ENCODE measurements around the gene MAP2K5. TPM values are rescaled to one million over a fixed set of nuclear protein-coding genes. Genes with fewer than 3 reads are reported as not detected.

MAP2K5 gene
- total RNA-seq, 1 experiment from 2014 or later: 32.0 TPM

DNA sequence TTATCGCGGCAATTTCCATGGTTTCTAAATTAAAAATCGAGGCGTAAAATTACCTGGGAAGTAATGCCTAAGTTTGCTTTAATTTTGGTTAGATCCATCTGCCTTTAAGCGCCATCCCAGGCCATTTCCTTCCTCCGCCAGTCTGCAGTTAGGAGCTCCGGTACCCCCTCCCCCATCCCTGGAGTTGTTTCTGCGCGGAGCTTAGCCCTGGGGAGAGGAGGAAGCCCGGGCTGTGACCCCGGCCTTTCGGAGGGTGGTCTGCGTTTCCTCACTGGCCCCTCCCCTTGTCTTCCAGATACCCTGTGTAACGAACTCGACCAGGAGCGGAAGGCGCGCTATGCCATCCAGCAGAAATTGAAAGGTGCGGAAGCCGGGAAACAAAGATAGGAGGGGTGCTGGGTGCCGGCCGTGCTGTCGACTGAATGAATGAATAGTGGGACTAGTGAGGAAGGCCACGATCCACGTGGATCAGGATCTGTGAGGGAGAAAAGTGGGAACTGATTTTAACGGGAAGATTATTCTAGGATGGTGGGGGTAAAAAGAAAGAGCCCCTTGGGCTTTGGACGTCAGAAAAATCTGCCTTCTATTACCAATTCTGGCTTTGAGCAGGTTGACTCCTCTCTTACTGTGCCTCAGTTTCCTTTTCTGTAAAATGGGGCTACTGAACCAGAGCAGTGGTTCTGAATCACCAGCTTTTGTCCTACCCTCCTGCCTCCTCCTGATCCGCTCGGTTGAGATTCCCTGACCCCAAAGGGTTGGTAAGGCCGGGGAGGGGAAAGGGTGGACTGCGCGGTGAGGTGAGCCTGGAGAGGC lies 290.6 kb downstream of the MAP2K5 start:
- Histone ChIP-seq H3K4me1 (ENCODE audit: low read length) (peaks cover 40% of the 10 kb centered on the region), H3K4me3 (ENCODE audit: low read length) (no peak overlapping the region), H3K9ac (ENCODE audit: low read length) (no peak overlapping the region), H3K4me2 (ENCODE audit: low read depth, low read length, poor library complexity, severe bottlenecking) (no peak overlapping the region), H3K27me3 (ENCODE audit: low read length) (no peaks in the 10 kb centered on the region), H3K79me2 (ENCODE audit: low read length) (no peaks in the 10 kb centered on the region), H3K9me3 (ENCODE audit: low read length) (no peaks in the 10 kb centered on the region), H3K9me2 (replicated peaks; ENCODE audit: insufficient read depth, low read length) (no peaks in the 10 kb centered on the region), H2AFZ (ENCODE audit: low read length) (no peak overlapping the region), H3K27ac (ENCODE audit: low read length) (no peak overlapping the region), H4K20me1 (ENCODE audit: insufficient read depth, low read depth, low read length) (no peaks in the 10 kb centered on the region), H3K36me3 (ENCODE audit: insufficient read depth, low read length) (no peaks in the 10 kb centered on the region)
- no peak for DNase-seq

DNA sequence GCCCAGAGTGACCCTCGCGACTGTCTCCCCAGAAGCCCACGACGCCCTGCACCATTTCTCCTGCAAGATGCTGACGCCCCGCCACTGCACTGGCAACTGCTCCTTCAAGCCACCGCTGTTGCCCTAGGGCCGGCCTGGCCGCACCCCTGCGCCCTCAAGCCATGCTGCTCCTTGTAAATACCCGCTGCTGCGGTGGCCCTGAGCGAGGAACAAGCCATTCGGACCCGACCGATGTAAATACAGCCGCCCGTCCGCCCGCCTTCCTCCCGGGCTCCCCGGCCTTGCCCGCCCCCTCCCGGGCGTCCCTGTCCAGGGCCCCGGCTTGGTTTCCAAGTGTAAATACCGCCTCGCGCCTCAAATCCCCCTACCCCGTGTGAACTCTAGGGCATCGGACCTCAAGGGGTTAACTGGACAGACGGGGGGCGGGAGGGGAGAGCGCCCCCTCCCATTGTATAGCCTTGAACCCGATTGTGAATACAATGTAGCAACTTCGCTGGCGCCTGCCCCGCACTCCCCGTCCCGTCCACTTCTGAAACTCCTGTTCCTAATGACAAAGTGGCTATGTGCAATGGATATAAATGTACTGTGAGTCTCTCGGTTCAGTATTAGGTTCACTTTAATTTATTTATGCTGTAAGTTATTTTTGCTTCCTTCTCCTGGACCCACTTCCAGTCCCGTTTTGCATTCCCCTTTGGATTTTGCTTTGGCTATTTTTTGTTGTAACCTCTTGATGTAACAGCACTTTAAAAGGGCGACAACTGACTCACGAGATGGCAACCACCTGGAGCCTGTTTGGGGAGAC lies 291.4 kb downstream of the MAP2K5 start:
- Histone ChIP-seq H3K27ac (ENCODE audit: low read length) (no peak overlapping the region), H3K9ac (ENCODE audit: low read length) (peak overlapping the region; percentile 23; the same call in 1 of the 2 replicates), H3K79me2 (ENCODE audit: low read length) (no peaks in the 10 kb centered on the region), H3K27me3 (ENCODE audit: low read length) (no peaks in the 10 kb centered on the region), H3K4me3 (ENCODE audit: low read length) (peak overlapping the region; percentile 56), H3K4me1 (ENCODE audit: low read length) (peaks cover 47% of the 10 kb centered on the region), H3K9me2 (replicated peaks; ENCODE audit: insufficient read depth, low read length) (no peaks in the 10 kb centered on the region), H3K9me3 (ENCODE audit: low read length) (no peaks in the 10 kb centered on the region), H2AFZ (ENCODE audit: low read length) (no peak overlapping the region), H3K4me2 (ENCODE audit: low read depth, low read length, poor library complexity, severe bottlenecking) (peak overlapping the region; percentile 72), H3K36me3 (ENCODE audit: insufficient read depth, low read length) (no peaks in the 10 kb centered on the region), H4K20me1 (ENCODE audit: insufficient read depth, low read depth, low read length) (no peaks in the 10 kb centered on the region)
- peak; percentile 78 for DNase-seq

DNA sequence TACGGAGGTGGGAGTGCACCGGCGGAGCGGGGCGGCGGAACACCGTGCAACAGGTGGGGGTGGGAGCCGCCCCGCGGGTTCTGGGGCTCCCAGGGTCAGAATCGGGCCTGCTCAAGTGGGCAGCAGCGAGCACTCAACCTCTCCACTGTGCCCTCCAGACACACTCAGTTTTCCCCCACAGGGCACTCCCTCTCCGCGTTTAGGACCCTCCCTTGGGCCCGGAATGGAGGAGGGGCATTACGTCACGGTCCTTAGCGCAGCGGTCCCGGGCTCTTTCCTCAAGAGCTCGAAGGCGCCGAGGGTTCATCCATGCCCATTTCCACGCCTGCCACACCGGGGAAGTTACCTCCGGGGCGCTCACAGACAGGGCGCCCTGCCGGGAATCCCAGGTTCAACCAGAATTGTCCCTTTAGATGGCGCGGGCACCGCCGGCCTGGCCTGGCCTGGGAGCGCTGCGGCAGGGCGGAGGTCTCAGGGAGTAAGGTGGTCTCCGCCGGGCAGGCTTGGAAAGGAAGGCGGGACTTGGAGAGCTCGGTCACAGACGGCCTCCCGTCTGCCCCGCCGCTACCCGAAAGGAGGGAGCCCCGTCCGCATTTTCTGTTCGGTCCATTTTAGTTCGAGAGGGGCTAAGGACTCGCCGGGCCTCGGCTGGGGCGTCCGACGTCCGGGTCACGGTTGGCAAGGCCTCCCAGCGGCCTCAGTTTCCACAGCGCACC lies 292.2 kb downstream of the MAP2K5 start:
- Histone ChIP-seq H4K20me1 (ENCODE audit: insufficient read depth, low read depth, low read length) (no peaks in the 10 kb centered on the region), H3K4me1 (ENCODE audit: low read length) (peaks cover 53% of the 10 kb centered on the region), H3K4me3 (ENCODE audit: low read length) (peak overlapping the region; percentile 56; the same call in 1 of the 2 replicates), H3K79me2 (ENCODE audit: low read length) (no peaks in the 10 kb centered on the region), H3K9me3 (ENCODE audit: low read length) (no peaks in the 10 kb centered on the region), H3K9me2 (replicated peaks; ENCODE audit: insufficient read depth, low read length) (no peaks in the 10 kb centered on the region), H3K9ac (ENCODE audit: low read length) (peak overlapping the region; percentile 35; the same call in 1 of the 2 replicates), H3K36me3 (ENCODE audit: insufficient read depth, low read length) (no peaks in the 10 kb centered on the region), H3K27me3 (ENCODE audit: low read length) (no peaks in the 10 kb centered on the region), H3K27ac (ENCODE audit: low read length) (no peak overlapping the region), H3K4me2 (ENCODE audit: low read depth, low read length, poor library complexity, severe bottlenecking) (peak overlapping the region; percentile 72), H2AFZ (ENCODE audit: low read length) (no peak overlapping the region)
- DNase-seq: no peak

DNA sequence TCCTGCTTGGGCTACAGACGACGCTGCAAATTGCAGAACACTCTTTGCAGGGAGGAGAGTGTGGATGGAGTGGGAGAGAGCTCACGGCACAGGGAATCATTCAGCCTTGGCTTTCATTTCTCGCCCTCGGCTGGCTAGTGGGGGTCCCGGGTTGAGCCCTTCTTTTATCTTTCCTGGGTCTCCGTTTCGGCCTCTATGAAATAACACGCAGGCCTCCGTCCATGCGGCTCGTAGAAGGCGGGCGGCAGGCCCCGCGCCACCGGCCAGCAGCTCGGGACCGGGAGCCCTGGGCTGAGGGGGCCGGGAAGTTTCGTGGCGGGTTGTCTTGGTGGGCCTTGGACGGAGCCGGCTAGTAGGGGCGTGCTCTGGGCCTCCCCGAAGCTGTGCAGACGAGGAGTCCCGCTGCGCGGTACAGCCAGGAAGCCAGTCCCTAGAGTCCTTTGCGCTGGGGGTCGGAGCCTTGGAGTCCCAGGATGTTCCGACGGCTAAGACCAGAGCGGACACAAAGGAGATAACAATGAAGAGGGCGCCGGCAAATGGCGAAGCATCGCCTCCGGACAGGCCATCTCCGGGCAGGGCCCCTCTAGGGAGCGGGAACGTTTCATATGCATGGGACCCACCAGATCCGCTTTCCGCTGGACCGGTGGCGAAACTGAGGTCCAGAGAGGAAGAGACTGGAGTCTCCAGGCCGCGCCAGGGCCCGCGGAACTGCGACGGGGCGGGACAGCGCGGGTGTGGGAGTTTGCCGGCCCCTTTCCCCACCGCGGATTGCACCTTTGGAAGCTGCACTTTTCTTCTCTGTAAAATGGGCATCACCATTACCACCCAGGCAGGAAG lies 293.0 kb downstream of the MAP2K5 start:
- H3K9me2 ChIP-seq (replicated peaks; ENCODE audit: insufficient read depth, low read length): no peaks in the 10 kb centered on the region
- peak overlapping the region; percentile 57 for H3K9ac ChIP-seq (ENCODE audit: low read length)
- peak overlapping the region; percentile 72 for H3K4me2 ChIP-seq (ENCODE audit: low read depth, low read length, poor library complexity, severe bottlenecking)
- H3K27ac ChIP-seq (ENCODE audit: low read length): no peak overlapping the region
- H3K79me2 ChIP-seq (ENCODE audit: low read length): no peaks in the 10 kb centered on the region
- H3K4me1 ChIP-seq (ENCODE audit: low read length): peaks cover 53% of the 10 kb centered on the region
- DNase-seq: no peak
- no peaks in the 10 kb centered on the region for H3K27me3 ChIP-seq (ENCODE audit: low read length)
- no peaks in the 10 kb centered on the region for H3K9me3 ChIP-seq (ENCODE audit: low read length)
- H4K20me1 ChIP-seq (ENCODE audit: insufficient read depth, low read depth, low read length): no peaks in the 10 kb centered on the region
- H3K36me3 ChIP-seq (ENCODE audit: insufficient read depth, low read length): no peaks in the 10 kb centered on the region
- no peak overlapping the region for H2AFZ ChIP-seq (ENCODE audit: low read length)
- H3K4me3 ChIP-seq (ENCODE audit: low read length): peak overlapping the region; percentile 61

DNA sequence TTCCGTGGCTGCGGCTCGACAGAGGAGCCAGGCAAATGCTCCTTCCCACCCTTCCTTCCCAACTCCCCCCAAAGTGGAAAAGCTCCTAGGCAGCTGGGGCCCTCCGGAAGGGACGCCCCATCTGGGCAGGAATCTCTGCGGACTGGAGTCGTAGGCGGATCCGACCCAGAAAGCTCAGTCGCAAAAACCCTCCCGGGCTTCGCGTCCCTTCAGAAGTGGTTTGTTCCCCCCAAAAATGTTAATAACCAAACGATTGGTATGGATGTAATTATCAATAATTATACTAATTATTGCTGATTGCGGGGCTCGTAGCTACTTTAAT lies 293.6 kb downstream of the MAP2K5 start:
- no peak for DNase-seq
- Histone ChIP-seq H3K4me1 (ENCODE audit: low read length) (peaks cover 56% of the 10 kb centered on the region), H3K9ac (ENCODE audit: low read length) (peak overlapping the region; percentile 57), H3K9me3 (ENCODE audit: low read length) (no peaks in the 10 kb centered on the region), H3K4me2 (ENCODE audit: low read depth, low read length, poor library complexity, severe bottlenecking) (peak overlapping the region; percentile 72), H3K79me2 (ENCODE audit: low read length) (no peaks in the 10 kb centered on the region), H3K36me3 (ENCODE audit: insufficient read depth, low read length) (no peaks in the 10 kb centered on the region), H4K20me1 (ENCODE audit: insufficient read depth, low read depth, low read length) (no peaks in the 10 kb centered on the region), H3K4me3 (ENCODE audit: low read length) (peak overlapping the region; percentile 61), H3K27me3 (ENCODE audit: low read length) (no peaks in the 10 kb centered on the region), H2AFZ (ENCODE audit: low read length) (no peak overlapping the region), H3K27ac (ENCODE audit: low read length) (no peak overlapping the region), H3K9me2 (replicated peaks; ENCODE audit: insufficient read depth, low read length) (no peaks in the 10 kb centered on the region)

DNA sequence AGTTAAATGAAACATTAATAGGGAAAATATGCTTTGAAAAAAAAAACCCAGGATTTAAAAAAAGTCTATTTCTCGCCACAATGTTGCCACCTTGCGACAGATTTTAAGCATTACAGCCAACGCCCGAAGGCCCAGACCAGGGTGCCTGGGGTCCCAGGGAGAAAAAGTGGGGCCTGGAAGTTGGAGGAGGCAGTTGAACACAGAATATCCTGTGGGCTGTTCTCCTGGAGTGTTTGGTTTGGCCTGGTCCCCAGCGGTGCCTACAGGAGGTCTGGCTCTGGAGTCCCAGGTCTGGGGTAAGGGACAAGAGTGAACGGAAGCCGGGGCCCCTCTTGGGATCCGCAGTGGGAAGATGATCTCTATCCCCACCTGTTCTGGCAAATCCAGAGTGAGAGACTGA lies 294.0 kb downstream of the MAP2K5 start:
- H3K4me3 ChIP-seq (ENCODE audit: low read length): peak overlapping the region; percentile 61
- H2AFZ ChIP-seq (ENCODE audit: low read length): no peak overlapping the region
- no peaks in the 10 kb centered on the region for H3K79me2 ChIP-seq (ENCODE audit: low read length)
- peak; percentile 86 for DNase-seq
- H3K9ac ChIP-seq (ENCODE audit: low read length): no peak overlapping the region
- peaks cover 60% of the 10 kb centered on the region for H3K4me1 ChIP-seq (ENCODE audit: low read length)
- H3K4me2 ChIP-seq (ENCODE audit: low read depth, low read length, poor library complexity, severe bottlenecking): peak overlapping the region; percentile 72
- no peaks in the 10 kb centered on the region for H3K9me3 ChIP-seq (ENCODE audit: low read length)
- no peaks in the 10 kb centered on the region for H4K20me1 ChIP-seq (ENCODE audit: insufficient read depth, low read depth, low read length)
- no peaks in the 10 kb centered on the region for H3K9me2 ChIP-seq (replicated peaks; ENCODE audit: insufficient read depth, low read length)
- H3K27ac ChIP-seq (ENCODE audit: low read length): no peak overlapping the region
- H3K36me3 ChIP-seq (ENCODE audit: insufficient read depth, low read length): no peaks in the 10 kb centered on the region
- no peaks in the 10 kb centered on the region for H3K27me3 ChIP-seq (ENCODE audit: low read length)

DNA sequence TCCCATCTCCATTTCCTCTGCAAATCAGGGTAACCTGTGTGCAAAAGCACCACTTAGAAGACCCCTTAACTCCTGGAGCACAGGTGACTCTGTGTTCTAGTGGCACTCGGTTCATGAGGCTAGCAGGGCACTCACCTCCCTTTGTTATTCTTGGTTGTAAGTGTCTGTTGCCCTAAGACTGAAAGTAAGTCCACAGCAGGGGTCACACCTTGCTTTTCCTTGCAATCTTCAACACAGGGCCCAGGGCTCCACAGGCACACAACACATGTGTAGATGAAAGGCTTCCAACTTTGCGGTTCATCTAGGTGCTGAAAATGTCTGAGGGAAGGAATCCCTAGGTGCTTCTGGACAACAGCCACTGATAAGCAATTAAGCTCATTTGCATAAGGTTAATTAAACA lies 294.5 kb downstream of the MAP2K5 start:
- H3K79me2 ChIP-seq (ENCODE audit: low read length): no peaks in the 10 kb centered on the region
- no peak overlapping the region for H3K27ac ChIP-seq (ENCODE audit: low read length)
- no peak overlapping the region for H2AFZ ChIP-seq (ENCODE audit: low read length)
- H3K9me2 ChIP-seq (replicated peaks; ENCODE audit: insufficient read depth, low read length): no peaks in the 10 kb centered on the region
- H3K4me1 ChIP-seq (ENCODE audit: low read length): peaks cover 64% of the 10 kb centered on the region
- H3K9ac ChIP-seq (ENCODE audit: low read length): no peak overlapping the region
- no peak overlapping the region for H3K4me2 ChIP-seq (ENCODE audit: low read depth, low read length, poor library complexity, severe bottlenecking)
- no peaks in the 10 kb centered on the region for H3K27me3 ChIP-seq (ENCODE audit: low read length)
- H3K9me3 ChIP-seq (ENCODE audit: low read length): no peaks in the 10 kb centered on the region
- no peak for DNase-seq
- no peaks in the 10 kb centered on the region for H4K20me1 ChIP-seq (ENCODE audit: insufficient read depth, low read depth, low read length)
- no peak overlapping the region for H3K4me3 ChIP-seq (ENCODE audit: low read length)
- H3K36me3 ChIP-seq (ENCODE audit: insufficient read depth, low read length): no peaks in the 10 kb centered on the region

Data from Karpas-422 (cell line).